K562 (cell line): ENCODE results near the gene PLAC9. TPM values are rescaled to one million over a fixed set of nuclear protein-coding genes. Genes with fewer than 3 reads are reported as not detected.

ENCODE experiments used
- ASH1L ChIP-seq: fragments of 450-650 bp; IDR thresholded peaks from 2 replicates; pipeline ENCODE4 v1.6.1; 2018; ENCODE audit warnings: borderline replicate concordance, mild to moderate bottlenecking, low read depth; ENCODE audit not compliant: partially characterized antibody
- BRD9 ChIP-seq: fragments of 450-650 bp; IDR thresholded peaks from 2 replicates; pipeline ENCODE4 v1.6.1; 2018; ENCODE audit warnings: low read depth; ENCODE audit not compliant: partially characterized antibody
- FOXM1 ChIP-seq, 2 experiments: fragments of 450-650 bp in 1 of 2; sonication (generic) in 1 of 2; formaldehyde crosslinking in 1 of 2; IDR thresholded peaks; 2 replicates each; pipeline versions ENCODE4 v1.6.1 to v1.9.0; 2017 to 2022; ENCODE audit warnings: low read depth in 2 of 2, mild to moderate bottlenecking in 2 of 2, missing genetic modification reagents in 1 of 2, moderate library complexity in 1 of 2
- KLF16 ChIP-seq: IDR thresholded peaks from 2 replicates; pipeline ENCODE4 v1.6.1; 2016; ENCODE audit warnings: antibody characterized with exemption
- NCOA4 ChIP-seq: fragments of 450-650 bp; IDR thresholded peaks from 2 replicates; pipeline ENCODE4 v1.6.1; 2018; ENCODE audit warnings: mild to moderate bottlenecking; ENCODE audit not compliant: partially characterized antibody
- POLR2AphosphoS2 ChIP-seq: IDR thresholded peaks from 2 replicates; pipeline ENCODE4 v1.6.1; 2012; ENCODE audit warnings: low read length, improper control_type of control experiment
- RCOR1 ChIP-seq, 2 experiments: IDR thresholded peaks; 2 replicates each; pipeline ENCODE4 v1.6.1; 2012; ENCODE audit warnings: low read depth in 2 of 2, low read length in 2 of 2, borderline replicate concordance in 1 of 2, improper control_type of control experiment in 1 of 2
- SIX5 ChIP-seq, 2 experiments: IDR thresholded peaks; 2 replicates each; pipeline ENCODE4 v1.6.1; 2011; ENCODE audit warnings: low read length in 2 of 2, borderline replicate concordance in 1 of 2, low read depth in 1 of 2, mild to moderate bottlenecking in 1 of 2, moderate library complexity in 1 of 2; ENCODE audit not compliant: insufficient read depth in 1 of 2
- TGIF2 ChIP-seq: sonication (generic); formaldehyde crosslinking; IDR thresholded peaks from 2 replicates; pipeline ENCODE4 v1.8.1; 2022; ENCODE audit warnings: mild to moderate bottlenecking, missing genetic modification reagents, moderate library complexity
- ZNF134 ChIP-seq: fragments of 250-450 bp; sonication (Bioruptor Pico); conservative IDR thresholded peaks from 2 replicates; pipeline ENCODE4 v1.4.0; 2020
- ZNF184 ChIP-seq: sonication (generic); formaldehyde crosslinking; IDR thresholded peaks from 2 replicates; pipeline ENCODE4 v1.5.0; 2020; ENCODE audit warnings: missing genetic modification reagents
- ZNF23 ChIP-seq: fragments of 250-450 bp; sonication (Bioruptor Pico); IDR thresholded peaks from 2 replicates; pipeline ENCODE4 v1.4.0; 2020; ENCODE audit warnings: mild to moderate bottlenecking
- ZNF318 ChIP-seq, 2 experiments: fragments of 450-650 bp; IDR thresholded peaks; 2 replicates each; pipeline ENCODE4 v1.6.1; 2016; ENCODE audit warnings: mild to moderate bottlenecking in 2 of 2, borderline replicate concordance in 1 of 2, low read depth in 1 of 2, moderate library complexity in 1 of 2
- ZNF518B ChIP-seq: fragments of 250-450 bp; sonication (Bioruptor Pico); IDR thresholded peaks from 2 replicates; pipeline ENCODE4 v1.5.0; 2021; ENCODE audit warnings: mild to moderate bottlenecking, moderate library complexity
- polyA plus RNA-seq, 8 experiments: library from polyadenylated mRNA; depleted of rRNA in 4 of 8; stranded (reverse) in 5 of 8; unstranded in 3 of 8; fragments of >200 nt; fragmentation: Nextera tagmentation in 2 of 8; fragmentation: Illumina TruSeq in 1 of 8; extraction: Ambion mirVana in 2 of 8; extraction: Trizol in 1 of 8; gene quantifications; 2 replicates each; pipeline versions ENCODE4 v1.2.1 to v1.2.3, GENCODE V29; 2011 to 2014; ENCODE audit warnings: inconsistent platforms in 1 of 8, missing spikeins in 1 of 8
- total RNA-seq, 7 experiments: library from RNA; depleted of rRNA in 6 of 7; stranded (reverse); fragments of >200 nt in 6 of 7; fragmentation: Illumina TruSeq in 2 of 7; extraction: Trizol in 2 of 7; gene quantifications; 2 replicates each; pipeline versions ENCODE4 v1.2.1 to v1.2.3, GENCODE V29; 2011 to 2021; ENCODE audit warnings: low replicate concordance in 1 of 7

Gene PLAC9
- total and polyA plus RNA-seq, 9 of the 15 experiments (the other 6 are each of a cell fraction or from before 2014, with no cell fraction given), result not detected

DNA sequence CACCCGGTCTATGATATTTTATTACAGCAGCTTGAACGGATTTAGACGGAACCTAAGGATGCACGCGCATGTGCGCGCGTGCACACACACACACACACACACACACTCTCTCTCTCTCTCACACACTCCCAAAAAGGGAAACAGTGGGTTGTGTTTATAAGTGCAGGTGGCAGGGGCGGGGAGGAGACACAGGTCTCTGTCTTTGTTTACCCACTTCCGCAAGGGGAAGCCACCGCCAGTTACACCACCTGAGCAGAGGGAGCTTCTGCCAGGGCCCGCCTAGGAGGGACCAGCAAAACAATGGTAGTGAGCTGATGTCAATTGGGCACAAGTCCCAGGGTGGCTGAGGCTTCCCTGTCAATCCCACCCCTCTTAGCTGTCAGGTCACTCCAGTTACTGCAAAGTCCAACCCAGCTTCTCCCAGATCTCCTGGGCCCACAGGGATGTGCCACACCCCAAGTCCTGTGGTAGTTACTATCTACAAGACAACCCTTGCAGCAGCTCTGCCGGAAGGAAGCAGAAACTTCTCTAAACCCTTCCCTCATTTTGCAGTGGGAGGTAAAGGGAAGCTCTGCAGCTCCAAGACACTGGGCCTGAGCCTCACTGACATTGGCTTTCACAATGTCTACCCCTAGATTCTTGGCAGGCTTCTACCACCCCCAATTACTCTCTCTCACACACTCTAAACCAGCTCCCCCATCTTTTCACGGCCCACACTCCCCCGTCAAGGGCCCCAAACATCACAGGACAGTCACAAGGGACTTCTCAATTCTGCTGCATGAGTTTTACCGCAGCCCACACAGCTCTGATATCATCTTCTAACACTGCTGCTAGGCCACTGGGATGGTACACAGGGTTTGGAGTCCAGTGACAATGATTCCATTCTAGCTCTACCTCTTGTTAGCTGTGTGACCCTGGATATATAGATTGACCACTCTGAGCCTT, 55.2 kb downstream of the PLAC9 start (continued):
- TF ChIP-seq ZNF318 (IDR thresholded peaks at IDR 0.05; ENCODE audit: borderline replicate concordance in 1 of 2, low read depth in 1 of 2) (no peak), ZNF23 (CRISPR knock-in tag) (no peak), TGIF2 (CRISPR knock-in tag) (no peak), SIX5 (IDR thresholded peaks at IDR 0.05; ENCODE audit: borderline replicate concordance in 1 of 2, insufficient read depth in 1 of 2, low read depth in 1 of 2, low read length in 2 of 2) (no peak), FOXM1 (IDR thresholded peaks at IDR 0.05; ENCODE audit: low read depth) (0 out of 2 replicates have a peak, but pooled peaks have one; percentile 12), FOXM1 (CRISPR knock-in tag; IDR thresholded peaks at IDR 0.05; ENCODE audit: low read depth) (no peak), NCOA4 (no peak), ZNF184 (CRISPR knock-in tag) (no peak), ZNF134 (CRISPR knock-in tag) (no peak), ZNF518B (CRISPR knock-in tag) (no peak), KLF16 (no peak), ASH1L (no peak), RCOR1 (IDR thresholded peaks at IDR 0.05; ENCODE audit: borderline replicate concordance in 1 of 2, low read depth in 2 of 2, low read length in 2 of 2) (peak in 1 of 2 experiments; percentile 89; a peak in 2 of 4 replicates), POLR2AphosphoS2 (no peak), BRD9 (peak; percentile 67)
